VCaP (cell line): ENCODE data around the gene GALNT12.

ENCODE experiments used
- H3K27ac ChIP-seq: fragments of 450-650 bp; 2 replicates; pipeline ENCODE4 v1.5.1; 2017
- CTCF ChIP-seq: fragments of 450-650 bp; conservative IDR thresholded peaks from 2 replicates; pipeline ENCODE4 v1.5.1; 2017; ENCODE audit warnings: mild to moderate bottlenecking, moderate library complexity

GALNT12 gene

GRCh38 chr9:98849563-98849962, 42.1 kb downstream of the GALNT12 start:
- H3K27ac ChIP-seq: no peak overlapping the region
- no peak for TF ChIP-seq CTCF

GRCh38 chr9:98850851-98851729, 43.6 kb downstream of the GALNT12 start:
- no peak overlapping the region for H3K27ac ChIP-seq
- no peak for TF ChIP-seq CTCF

- no peak overlapping the region for H3K27ac ChIP-seq
- no peak for TF ChIP-seq CTCF
Measured at GRCh38 chr9:98851730-98852459, 44.4 kb downstream of the GALNT12 start.

GRCh38 chr9:98852460-98852734, 44.9 kb downstream of the GALNT12 start:
- no peak for TF ChIP-seq CTCF
- H3K27ac ChIP-seq: no peak overlapping the region

- no peak overlapping the region for H3K27ac ChIP-seq
- no peak for TF ChIP-seq CTCF
Measured at GRCh38 chr9:98852961-98853360, 45.5 kb downstream of the GALNT12 start.

GRCh38 chr9:98854266-98854665, 46.8 kb downstream of the GALNT12 start:
- no peak overlapping the region for H3K27ac ChIP-seq
- no peak for TF ChIP-seq CTCF

GRCh38 chr9:98855592-98855991, 48.1 kb downstream of the GALNT12 start:
- no peak for TF ChIP-seq CTCF
- H3K27ac ChIP-seq: no peak overlapping the region
